Chondrocyte (in vitro differentiated cells): ENCODE data around the gene ATCAY. TPM values are rescaled to one million over a fixed set of nuclear protein-coding genes. Genes with fewer than 3 reads are reported as not detected.

Experiments
- DNase-seq: peaks from one replicate; pipeline ENCODE4 v3.0.0; 2021; ENCODE audit warnings: mixed read lengths, low spot score
- H3K27ac Mint-ChIP-seq: one replicate; pipeline ENCODE4 v1.8.0; 2021; ENCODE audit warnings: mild to moderate bottlenecking, moderate library complexity, mixed read lengths; ENCODE audit not compliant: unreplicated experiment
- H3K27me3 Mint-ChIP-seq: 2 replicates; pipeline ENCODE4 v1.8.0; 2021; ENCODE audit warnings: low read depth, mixed read lengths
- H3K36me3 Mint-ChIP-seq: 2 replicates; pipeline ENCODE4 v1.8.0; 2021; ENCODE audit warnings: low read depth, mixed read lengths
- H3K4me1 Mint-ChIP-seq: 2 replicates; pipeline ENCODE4 v1.8.0; 2021; ENCODE audit warnings: low read depth, mild to moderate bottlenecking, mixed read lengths
- H3K4me3 Mint-ChIP-seq: one replicate; pipeline ENCODE4 v1.8.0; 2021; ENCODE audit warnings: mild to moderate bottlenecking, moderate library complexity, mixed read lengths; ENCODE audit not compliant: unreplicated experiment
- H3K9me3 Mint-ChIP-seq: 2 replicates; pipeline ENCODE4 v1.8.0; 2021; ENCODE audit warnings: low read depth, mixed read lengths
- CTCF ChIP-seq: fragments of 200-600 bp; sonication (generic); IDR thresholded peaks from 2 replicates; pipeline ENCODE4 v1.5.0; 2021; ENCODE audit warnings: antibody characterized with exemption, mild to moderate bottlenecking, moderate library complexity
- total RNA-seq: library from RNA; stranded (reverse); gene quantifications from 3 replicates; pipeline ENCODE4 v1.2.1, GENCODE V29; 2021

Gene ATCAY
- total RNA-seq, 1 donor from 2014 or later: not detected

- no peak for DNase-seq
- H3K27me3 Mint-ChIP-seq: peaks cover 25% of the 10 kb centered on the region
- TF ChIP-seq CTCF: no peak
- peaks cover 3% of the 10 kb centered on the region for H3K9me3 Mint-ChIP-seq
- no peak overlapping the region for H3K4me3 Mint-ChIP-seq
- H3K4me1 Mint-ChIP-seq: no peaks in the 10 kb centered on the region
- no peaks in the 10 kb centered on the region for H3K36me3 Mint-ChIP-seq
- no peak overlapping the region for H3K27ac Mint-ChIP-seq
These were observed 15.3 kb downstream of the ATCAY start for GRCh38 chr19:3895788-3896187.

GRCh38 chr19:3897936-3898335, 17.5 kb downstream of the ATCAY start:
- no peak overlapping the region for H3K4me3 Mint-ChIP-seq
- no peak for TF ChIP-seq CTCF
- H3K36me3 Mint-ChIP-seq: no peaks in the 10 kb centered on the region
- H3K9me3 Mint-ChIP-seq: peaks cover 3% of the 10 kb centered on the region
- DNase-seq: no peak
- H3K27ac Mint-ChIP-seq: no peak overlapping the region
- H3K4me1 Mint-ChIP-seq: no peaks in the 10 kb centered on the region
- peaks cover 30% of the 10 kb centered on the region for H3K27me3 Mint-ChIP-seq

DNA sequence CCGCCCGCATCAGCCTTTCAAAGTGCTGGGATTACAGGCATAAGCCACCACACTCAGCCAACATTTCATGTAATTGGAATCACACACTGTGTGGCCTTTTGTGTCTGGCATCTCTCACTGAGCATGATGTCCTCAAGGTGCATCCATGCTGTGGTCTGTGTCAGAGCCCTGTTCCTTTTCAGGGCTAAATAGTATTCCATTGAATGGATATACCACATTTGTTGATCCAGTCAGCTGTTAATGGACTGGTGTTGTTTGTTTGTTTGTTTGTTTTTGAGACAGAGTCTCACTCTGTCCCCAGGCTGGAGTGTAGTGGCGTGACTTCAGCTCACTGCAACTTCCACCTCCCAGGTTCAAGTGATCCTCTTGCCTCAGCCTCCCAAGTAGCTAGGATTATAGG, 17.9 kb downstream of the ATCAY start:
- no peak for TF ChIP-seq CTCF
- Mint-ChIP-seq H3K4me1 (no peaks in the 10 kb centered on the region), H3K27ac (no peak overlapping the region), H3K36me3 (no peaks in the 10 kb centered on the region), H3K9me3 (peaks cover 3% of the 10 kb centered on the region), H3K27me3 (peaks cover 30% of the 10 kb centered on the region), H3K4me3 (no peak overlapping the region)
- DNase-seq: no peak

DNA sequence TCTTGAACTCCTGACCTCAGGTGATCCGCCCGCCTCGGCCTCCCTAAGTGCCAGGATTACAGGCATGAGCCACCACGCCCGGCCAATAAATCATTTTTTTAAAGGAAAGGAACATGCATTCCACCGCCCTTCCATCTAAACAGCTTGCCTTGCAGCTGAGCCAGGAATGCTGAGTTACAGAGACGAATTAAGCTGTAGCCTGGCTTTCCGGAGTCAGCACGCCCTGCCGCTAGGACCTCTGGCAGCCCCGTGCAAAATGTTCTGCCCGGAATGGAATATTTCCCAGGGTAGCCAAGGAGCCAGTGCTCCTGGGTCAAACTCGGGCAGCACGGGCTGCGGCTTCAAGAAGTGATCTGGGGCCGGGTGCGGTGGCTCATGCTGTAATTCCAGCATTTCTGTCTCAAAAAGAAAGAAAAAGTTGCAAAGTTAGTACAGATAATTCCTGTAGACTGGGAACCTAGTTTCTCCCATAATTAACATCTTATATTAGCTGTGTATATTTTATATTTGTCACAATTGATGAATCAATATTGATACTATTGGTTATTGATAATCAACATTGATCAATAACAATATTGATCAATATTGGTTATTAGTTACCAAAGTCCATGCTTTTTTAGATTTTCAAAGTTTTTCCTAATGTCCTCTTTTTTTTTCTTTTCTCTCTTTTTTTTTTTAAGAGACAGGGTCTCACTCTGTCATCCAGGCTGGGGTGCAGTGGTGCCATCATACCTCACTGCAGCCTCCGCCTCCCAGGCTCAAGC, 19.2 kb downstream of the ATCAY start:
- no peak for TF ChIP-seq CTCF
- Mint-ChIP-seq H3K4me1 (no peaks in the 10 kb centered on the region), H3K27ac (no peak overlapping the region), H3K27me3 (peaks cover 29% of the 10 kb centered on the region), H3K4me3 (no peak overlapping the region), H3K36me3 (no peaks in the 10 kb centered on the region), H3K9me3 (peaks cover 3% of the 10 kb centered on the region)
- no peak for DNase-seq

GRCh38 chr19:3902317-3902973, 22.0 kb downstream of the ATCAY start:
- H3K4me1 Mint-ChIP-seq: no peaks in the 10 kb centered on the region
- H3K9me3 Mint-ChIP-seq: peaks cover 3% of the 10 kb centered on the region
- DNase-seq: no peak
- no peak for TF ChIP-seq CTCF
- no peaks in the 10 kb centered on the region for H3K36me3 Mint-ChIP-seq
- no peak overlapping the region for H3K27ac Mint-ChIP-seq
- H3K27me3 Mint-ChIP-seq: peaks cover 29% of the 10 kb centered on the region
- no peak overlapping the region for H3K4me3 Mint-ChIP-seq
